SK-N-MC (cell line): ENCODE data around the gene GRB2.

Source experiments
- EZH2 ChIP-seq: fragments of 200-600 bp; sonication (generic); IDR thresholded peaks from one replicate; pipeline ENCODE4 v1.6.1; 2017; ENCODE audit warnings: antibody characterized with exemption
- FOXP2 ChIP-seq: optimal IDR thresholded peaks from 2 replicates; pipeline ENCODE3; 2011; ENCODE audit warnings: mild to moderate bottlenecking, moderate library complexity; ENCODE audit not compliant: insufficient read depth; ENCODE audit errors: extremely low read length, control extremely low read depth
- POLR2AphosphoS5 ChIP-seq: IDR thresholded peaks from 2 replicates; pipeline ENCODE4 v1.6.1; 2012; ENCODE audit warnings: mild to moderate bottlenecking, low read depth, low read length, borderline replicate concordance

DNA sequence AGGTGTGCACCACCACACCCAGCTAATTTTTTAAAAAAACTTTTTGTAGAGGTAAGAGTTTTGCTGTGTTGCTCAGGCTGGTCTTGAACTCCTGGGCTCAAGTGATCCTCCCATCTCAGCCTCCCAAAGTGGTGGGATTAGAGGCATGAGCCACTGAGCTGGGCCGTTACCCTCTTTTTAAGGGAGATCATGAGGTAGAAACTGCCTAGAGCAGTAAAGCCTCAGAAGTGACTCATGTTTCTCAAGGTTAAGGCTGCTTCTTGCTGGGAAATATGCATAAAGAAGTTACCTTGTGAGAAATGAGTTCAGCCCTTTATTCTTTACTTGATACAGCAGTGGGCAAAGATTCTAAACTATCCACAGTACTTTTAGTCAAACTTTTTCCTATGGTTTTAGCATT, 38.2 kb downstream of the GRB2 start:
- TF ChIP-seq EZH2 (no peak), POLR2AphosphoS5 (no peak), FOXP2 (no peak)
